ENCODE results near the gene EPAS1.
A peak's percentile ranks its signal among the peaks of the same experiment; 100 is the strongest.

Gene EPAS1

DNA sequence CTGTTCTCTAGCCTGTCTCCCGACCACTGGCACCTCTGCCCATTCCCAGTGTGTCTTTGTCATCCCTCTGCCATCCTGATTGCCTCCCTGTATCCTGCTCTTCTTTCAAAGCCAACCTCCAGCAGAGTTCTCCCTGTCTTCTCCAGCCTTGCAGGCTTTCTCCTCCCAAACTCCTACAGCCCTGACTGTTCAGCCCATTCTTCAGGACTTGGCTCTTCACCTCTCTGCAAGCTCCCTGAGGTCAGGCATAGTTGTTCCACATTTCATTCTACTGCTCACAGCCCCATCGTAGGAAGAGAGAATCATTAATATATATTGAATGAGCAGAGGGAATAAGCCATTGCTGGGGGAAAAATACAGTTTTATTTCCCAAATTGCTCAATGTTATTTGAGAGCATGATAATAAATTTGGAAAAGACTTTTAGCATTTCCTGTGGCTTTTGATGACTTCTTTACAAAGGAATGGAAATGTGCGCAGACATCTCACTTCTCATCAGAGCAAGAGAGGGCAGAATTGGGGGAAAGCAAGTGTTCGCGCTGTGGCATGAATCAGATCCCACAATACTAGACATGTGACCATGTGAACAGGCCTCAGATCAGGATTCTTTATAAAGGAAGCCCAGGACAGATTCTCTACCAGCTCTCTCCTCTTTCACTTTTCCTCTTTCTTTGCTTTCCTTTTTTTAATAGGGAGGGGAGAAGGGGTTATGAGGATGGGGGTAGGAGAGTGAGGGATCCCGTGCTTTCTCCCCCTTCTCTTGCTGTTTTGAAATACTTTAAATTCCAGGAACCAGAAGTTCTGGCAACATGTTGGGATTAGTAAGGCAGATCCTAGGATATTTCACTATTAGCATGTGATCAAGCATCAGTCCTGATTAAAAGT, 37.4 kb downstream of the EPAS1 start:
- H3K4me3 ChIP-seq (ENCODE audit: low read depth, low read length): no peak overlapping the region
- TF ChIP-seq, protein P1, sequence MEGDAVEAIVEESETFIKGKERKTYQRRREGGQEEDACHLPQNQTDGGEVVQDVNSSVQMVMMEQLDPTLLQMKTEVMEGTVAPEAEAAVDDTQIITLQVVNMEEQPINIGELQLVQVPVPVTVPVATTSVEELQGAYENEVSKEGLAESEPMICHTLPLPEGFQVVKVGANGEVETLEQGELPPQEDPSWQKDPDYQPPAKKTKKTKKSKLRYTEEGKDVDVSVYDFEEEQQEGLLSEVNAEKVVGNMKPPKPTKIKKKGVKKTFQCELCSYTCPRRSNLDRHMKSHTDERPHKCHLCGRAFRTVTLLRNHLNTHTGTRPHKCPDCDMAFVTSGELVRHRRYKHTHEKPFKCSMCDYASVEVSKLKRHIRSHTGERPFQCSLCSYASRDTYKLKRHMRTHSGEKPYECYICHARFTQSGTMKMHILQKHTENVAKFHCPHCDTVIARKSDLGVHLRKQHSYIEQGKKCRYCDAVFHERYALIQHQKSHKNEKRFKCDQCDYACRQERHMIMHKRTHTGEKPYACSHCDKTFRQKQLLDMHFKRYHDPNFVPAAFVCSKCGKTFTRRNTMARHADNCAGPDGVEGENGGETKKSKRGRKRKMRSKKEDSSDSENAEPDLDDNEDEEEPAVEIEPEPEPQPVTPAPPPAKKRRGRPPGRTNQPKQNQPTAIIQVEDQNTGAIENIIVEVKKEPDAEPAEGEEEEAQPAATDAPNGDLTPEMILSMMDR (IDR thresholded peaks at IDR 0.05; ENCODE audit: low read depth, low read length): no peak
- in situ Hi-C loops (cut with HindIII; ENCODE audit: low sequenced_read_pairs): no loop called here
- DNase-seq (ENCODE audit: low read depth, low spot score): peak; percentile 89

DNA sequence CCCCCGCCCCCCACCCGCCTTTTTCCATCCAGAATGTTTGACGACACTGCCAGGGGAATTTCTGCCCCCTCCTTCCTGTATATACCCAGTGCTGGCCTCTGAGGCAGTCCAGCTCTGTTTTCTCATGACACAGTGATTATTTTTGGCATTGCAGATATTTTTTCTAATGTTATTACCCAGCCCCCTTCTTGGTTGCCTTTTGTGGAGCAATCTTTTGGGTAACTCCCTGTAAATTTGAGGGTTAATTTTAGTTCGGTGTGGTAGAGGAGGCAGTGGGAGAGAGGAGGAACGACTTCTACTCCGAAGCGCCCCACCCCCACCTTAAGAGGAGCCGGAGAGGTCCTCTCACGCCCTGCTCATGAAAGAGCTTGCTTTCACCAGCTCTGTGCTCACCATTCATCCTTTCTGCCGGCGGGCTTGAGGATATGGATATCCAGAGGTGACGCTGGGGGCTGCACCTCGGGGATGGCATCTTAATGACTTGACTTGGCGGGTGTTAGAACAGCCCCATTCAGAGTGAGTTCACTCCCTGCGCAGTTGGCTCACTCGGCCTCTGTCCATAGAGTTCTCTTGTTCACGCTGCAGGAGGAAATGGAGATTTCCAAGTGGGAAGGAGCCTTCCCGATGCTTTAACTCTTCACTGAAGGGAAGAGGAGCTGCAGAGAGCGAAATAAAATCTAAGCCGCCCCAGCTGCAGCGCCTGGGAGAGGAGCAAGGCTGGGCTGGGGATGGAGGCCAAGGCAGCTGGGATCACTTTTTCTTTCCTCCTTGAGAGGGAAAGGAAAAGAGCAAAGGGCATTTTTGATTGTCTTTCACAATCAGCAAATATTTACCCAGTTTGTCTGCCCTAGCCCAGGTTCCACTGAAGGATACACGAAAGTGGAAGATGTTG, 38.4 kb downstream of the EPAS1 start:
- in situ Hi-C loops (cut with HindIII; ENCODE audit: low sequenced_read_pairs): no loop called here
- peak; percentile 75 for DNase-seq (ENCODE audit: low read depth, low spot score)

DNA sequence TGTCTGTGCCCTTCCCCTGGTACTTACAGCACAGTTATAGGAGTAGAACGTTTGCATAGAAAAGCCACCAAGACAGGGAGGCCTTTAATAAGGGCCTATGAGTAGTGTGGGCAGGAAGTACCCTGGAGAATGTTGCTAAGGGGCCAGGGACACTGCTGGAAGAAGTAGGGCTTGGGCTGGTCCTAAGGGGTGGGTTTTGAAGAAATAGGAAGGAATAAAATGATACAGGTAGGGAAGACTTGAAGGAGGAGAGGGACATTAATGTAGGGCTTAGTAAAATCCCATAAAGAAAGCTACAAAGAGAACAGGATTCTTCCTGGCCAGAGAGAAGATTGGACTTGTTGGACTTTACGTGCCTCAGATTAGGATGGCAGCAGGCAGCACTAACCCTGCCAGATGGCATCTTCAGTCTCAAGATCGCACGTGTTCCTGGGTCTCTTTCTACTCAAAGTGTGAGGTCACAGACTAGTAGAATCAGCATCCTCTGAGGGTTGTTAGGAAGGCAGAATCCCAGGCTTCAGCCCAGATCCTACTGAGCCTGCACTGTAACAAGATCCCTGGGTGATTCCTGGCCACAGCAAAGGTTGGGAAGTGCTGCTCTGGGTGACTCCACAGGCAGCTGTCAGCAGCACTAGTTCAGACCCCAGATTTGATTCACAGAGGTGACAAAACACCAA, 39.2 kb downstream of the EPAS1 start:
- no peak overlapping the region for H3K4me3 ChIP-seq (ENCODE audit: low read depth, low read length)
- TF ChIP-seq, protein P1 (IDR thresholded peaks at IDR 0.05; ENCODE audit: low read depth, low read length): no peak
- in situ Hi-C loops (cut with HindIII; ENCODE audit: low sequenced_read_pairs): no loop called here
- DNase-seq (ENCODE audit: low read depth, low spot score): peak; percentile 51

More for the DNA sequence above, 38.4 kb downstream of the EPAS1 start:
- TF ChIP-seq, protein P1 (IDR thresholded peaks at IDR 0.05; ENCODE audit: low read depth, low read length): no peak
- no peak overlapping the region for H3K4me3 ChIP-seq (ENCODE audit: low read depth, low read length)

DNA sequence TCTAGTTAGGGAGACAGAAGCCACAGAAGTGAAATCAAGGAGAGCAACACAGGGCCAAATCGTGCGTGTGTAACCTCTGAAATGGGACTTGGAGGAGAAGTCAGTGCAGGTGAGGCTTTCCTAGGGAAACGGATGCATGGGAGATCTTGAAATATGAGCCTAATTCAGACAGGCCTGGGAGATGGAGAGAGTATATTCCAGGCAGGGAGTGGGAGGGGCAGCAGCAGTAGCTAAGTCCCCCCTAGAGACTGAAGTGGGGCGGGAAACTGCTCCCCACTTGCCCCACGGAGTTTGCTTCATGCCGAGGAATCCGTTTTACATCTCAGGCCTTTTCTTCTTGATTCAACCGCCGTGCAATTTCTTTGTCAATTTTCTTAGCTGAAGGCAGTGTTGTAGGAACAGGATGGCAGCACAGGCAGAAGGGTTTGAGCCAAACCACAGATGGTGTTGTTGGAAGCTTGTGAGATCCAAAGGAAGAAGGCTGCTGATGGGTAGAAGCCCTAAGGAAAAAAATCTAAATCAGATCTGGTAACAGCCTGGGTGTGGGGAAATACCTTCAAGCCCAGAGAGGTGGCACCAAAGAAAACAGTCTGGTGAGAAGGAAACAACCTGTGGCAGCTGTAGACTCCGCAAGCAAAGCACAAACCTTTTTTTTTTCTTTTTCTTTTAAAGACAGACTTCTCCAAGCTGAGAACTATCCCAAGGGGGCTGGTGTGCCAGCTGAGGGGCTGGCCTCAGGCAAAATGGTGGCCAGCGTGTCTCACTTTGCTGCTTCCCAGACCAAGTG, 40.2 kb downstream of the EPAS1 start:
- no peak overlapping the region for H3K4me3 ChIP-seq (ENCODE audit: low read depth, low read length)
- no peak for DNase-seq (ENCODE audit: low read depth, low spot score)
- TF ChIP-seq, protein P1 (IDR thresholded peaks at IDR 0.05; ENCODE audit: low read depth, low read length): no peak
- in situ Hi-C loops (cut with HindIII; ENCODE audit: low sequenced_read_pairs): no loop called here

DNA sequence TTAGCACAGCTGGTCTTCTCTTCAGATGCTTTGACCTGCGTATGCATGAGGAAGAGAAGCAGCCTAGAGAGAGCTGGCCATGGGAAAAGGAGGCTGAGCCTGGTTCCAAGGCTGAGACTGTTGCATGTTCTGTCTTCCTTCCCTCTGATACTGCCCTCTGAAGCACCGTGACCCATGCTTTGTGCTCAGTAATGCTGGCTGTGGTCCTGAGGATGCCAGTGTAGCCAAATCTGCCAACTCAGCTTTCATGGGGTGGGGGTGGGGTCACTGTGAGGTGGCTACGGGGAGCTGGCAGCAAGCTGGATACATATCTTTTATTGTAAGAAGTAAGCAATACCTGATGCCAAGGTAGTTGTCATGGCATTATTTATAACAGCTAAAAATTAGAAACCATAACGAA, 41.5 kb downstream of the EPAS1 start:
- TF ChIP-seq, protein P1 (IDR thresholded peaks at IDR 0.05; ENCODE audit: low read depth, low read length): no peak
- in situ Hi-C loops (cut with HindIII; ENCODE audit: low sequenced_read_pairs): no loop called here
- H3K4me3 ChIP-seq (ENCODE audit: low read depth, low read length): no peak overlapping the region
- no peak for DNase-seq (ENCODE audit: low read depth, low spot score)
